Smooth muscle cell (in vitro differentiated cells): Measurements from ENCODE around the gene PPP2R2B. TPM values are rescaled to one million over a fixed set of nuclear protein-coding genes. Genes with fewer than 3 reads are reported as not detected.

Experiments
- DNase-seq: peaks from one replicate; lab custom pipeline; 2025; ENCODE audit not compliant: unreplicated experiment; lab: John Stamatoyannopoulos, UW
- H2AFZ ChIP-seq: fragments of 200-600 bp; sonication (generic); 2 replicates; pipeline ENCODE4 v1.6.0; 2016; ENCODE audit warnings: antibody characterized with exemption, low read depth, mild to moderate bottlenecking
- H3F3A ChIP-seq: fragments of 200-600 bp; sonication (generic); 2 replicates; pipeline ENCODE4 v1.6.0; 2017; ENCODE audit warnings: antibody characterized with exemption, low read depth
- H3K27ac ChIP-seq: fragments of 200-600 bp; sonication (generic); 2 replicates; pipeline ENCODE4 v1.5.1; 2016; ENCODE audit warnings: low read depth, mild to moderate bottlenecking
- H3K27me3 ChIP-seq: fragments of 200-600 bp; sonication (generic); 2 replicates; pipeline ENCODE4 v1.6.1; 2016; ENCODE audit warnings: low read depth, mild to moderate bottlenecking
- H3K36me3 ChIP-seq: fragments of 200-600 bp; sonication (generic); 2 replicates; pipeline ENCODE4 v1.5.1; 2016; ENCODE audit warnings: low read depth
- H3K4me1 ChIP-seq: fragments of 200-600 bp; sonication (generic); 2 replicates; pipeline ENCODE4 v1.5.1; 2016; ENCODE audit warnings: low read depth
- H3K4me2 ChIP-seq: fragments of 200-600 bp; sonication (generic); 2 replicates; pipeline ENCODE4 v1.6.0; 2016; ENCODE audit warnings: mild to moderate bottlenecking
- H3K4me3 ChIP-seq: fragments of 200-600 bp; sonication (generic); 2 replicates; pipeline ENCODE4 v1.5.1; 2016; ENCODE audit warnings: mild to moderate bottlenecking
- H3K79me2 ChIP-seq: fragments of 200-600 bp; sonication (generic); 2 replicates; pipeline ENCODE4 v1.6.0; 2016; ENCODE audit warnings: low read depth, mild to moderate bottlenecking
- H3K9ac ChIP-seq: fragments of 200-600 bp; sonication (generic); 2 replicates; pipeline ENCODE4 v1.6.0; 2016; ENCODE audit warnings: low read depth
- H3K9me3 ChIP-seq: fragments of 200-600 bp; sonication (generic); replicated peaks from 2 replicates; pipeline ENCODE4 v1.5.1; 2016; ENCODE audit warnings: low read depth
- H4K20me1 ChIP-seq: fragments of 200-600 bp; sonication (generic); 2 replicates; pipeline ENCODE4 v1.6.0; 2016; ENCODE audit warnings: low read depth
- WGBS: methylation state at CpG from one replicate; pipeline ENCODE4 v1.1.7; 2016; ENCODE audit warnings: low lambda C conversion rate; 5-methylcytosine and 5-hydroxymethylcytosine counted together
- polyA plus RNA-seq: library from polyadenylated mRNA; unstranded; fragments of >200 nt; fragmentation: Nextera tagmentation; extraction: Ambion mirVana; gene quantifications from 2 replicates; pipeline ENCODE4 v1.2.1, GENCODE V29; 2016
- total RNA-seq: library from RNA; depleted of rRNA; stranded (reverse); fragments of >200 nt; gene quantifications from 2 replicates; pipeline ENCODE4 v1.2.3, GENCODE V29; 2014
- TF ChIP-seq, protein P1 (sequence below): fragments of 200-600 bp; sonication (generic); IDR thresholded peaks from 2 replicates; pipeline ENCODE4 v1.5.1; 2017; ENCODE audit warnings: borderline replicate concordance, mild to moderate bottlenecking, antibody characterized with exemption; ENCODE audit not compliant: insufficient read depth, poor library complexity, severe bottlenecking

PPP2R2B gene
- total and polyA plus RNA-seq, 2 experiments from 2014 or later, result 0.89 to 2.2 TPM

DNA sequence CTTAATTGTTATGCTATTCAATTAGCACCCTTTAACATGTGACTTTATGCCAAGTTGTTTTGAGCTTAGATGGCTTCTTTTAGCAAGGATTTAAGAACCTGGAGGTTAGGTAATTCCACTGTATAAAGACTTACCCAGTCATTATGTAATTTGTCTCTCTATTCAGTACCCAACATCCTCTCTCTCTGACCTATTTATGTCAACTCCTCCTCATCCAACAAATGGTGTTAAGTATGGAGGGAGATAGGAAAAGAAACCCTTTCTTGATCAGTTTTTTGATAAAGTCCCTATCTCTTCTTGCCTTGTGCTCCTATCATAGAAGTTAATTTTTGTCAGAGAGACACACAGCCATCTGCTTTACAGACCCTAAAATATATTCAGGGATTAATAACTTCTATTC, 181.3 kb downstream of the PPP2R2B start:
- Histone ChIP-seq H3K36me3 (no peaks in the 10 kb centered on the region), H3K9ac (no peak overlapping the region), H3K4me1 (peaks cover 11% of the 10 kb centered on the region), H4K20me1 (no peaks in the 10 kb centered on the region), H3K4me3 (no peak overlapping the region), H3F3A (no peaks in the 10 kb centered on the region), H3K79me2 (no peaks in the 10 kb centered on the region), H3K27ac (no peak overlapping the region), H3K9me3 (no peaks in the 10 kb centered on the region), H3K27me3 (no peaks in the 10 kb centered on the region), H3K4me2 (no peak overlapping the region), H2AFZ (no peak overlapping the region)
- TF ChIP-seq, protein P1, sequence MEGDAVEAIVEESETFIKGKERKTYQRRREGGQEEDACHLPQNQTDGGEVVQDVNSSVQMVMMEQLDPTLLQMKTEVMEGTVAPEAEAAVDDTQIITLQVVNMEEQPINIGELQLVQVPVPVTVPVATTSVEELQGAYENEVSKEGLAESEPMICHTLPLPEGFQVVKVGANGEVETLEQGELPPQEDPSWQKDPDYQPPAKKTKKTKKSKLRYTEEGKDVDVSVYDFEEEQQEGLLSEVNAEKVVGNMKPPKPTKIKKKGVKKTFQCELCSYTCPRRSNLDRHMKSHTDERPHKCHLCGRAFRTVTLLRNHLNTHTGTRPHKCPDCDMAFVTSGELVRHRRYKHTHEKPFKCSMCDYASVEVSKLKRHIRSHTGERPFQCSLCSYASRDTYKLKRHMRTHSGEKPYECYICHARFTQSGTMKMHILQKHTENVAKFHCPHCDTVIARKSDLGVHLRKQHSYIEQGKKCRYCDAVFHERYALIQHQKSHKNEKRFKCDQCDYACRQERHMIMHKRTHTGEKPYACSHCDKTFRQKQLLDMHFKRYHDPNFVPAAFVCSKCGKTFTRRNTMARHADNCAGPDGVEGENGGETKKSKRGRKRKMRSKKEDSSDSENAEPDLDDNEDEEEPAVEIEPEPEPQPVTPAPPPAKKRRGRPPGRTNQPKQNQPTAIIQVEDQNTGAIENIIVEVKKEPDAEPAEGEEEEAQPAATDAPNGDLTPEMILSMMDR, result no peak
- DNase-seq, result no peak

DNA sequence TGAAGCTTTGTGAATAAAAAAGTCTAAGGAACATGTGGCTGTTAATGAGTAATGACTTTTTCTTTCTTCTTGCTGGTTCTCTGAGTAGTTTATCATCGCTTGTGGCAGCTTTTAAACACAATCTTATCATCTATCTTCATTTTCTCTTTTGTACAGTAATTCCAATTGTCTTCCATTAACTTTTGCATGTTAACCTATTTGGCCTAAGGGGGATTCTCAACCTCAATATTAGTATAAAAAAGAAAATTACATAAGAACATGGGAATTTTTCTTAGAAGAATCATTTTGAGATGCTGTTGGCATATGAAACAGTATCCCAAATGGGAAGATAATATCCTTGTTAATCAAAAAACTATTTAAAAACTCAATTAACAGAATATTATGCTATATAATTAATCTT, 182.9 kb downstream of the PPP2R2B start:
- Histone ChIP-seq H3K27me3 (no peaks in the 10 kb centered on the region), H3K9me3 (no peaks in the 10 kb centered on the region), H3K4me2 (no peak overlapping the region), H3K9ac (no peak overlapping the region), H2AFZ (no peak overlapping the region), H3K27ac (no peak overlapping the region), H4K20me1 (no peaks in the 10 kb centered on the region), H3F3A (no peaks in the 10 kb centered on the region), H3K4me3 (no peak overlapping the region), H3K4me1 (peaks cover under 1% of the 10 kb centered on the region), H3K36me3 (no peaks in the 10 kb centered on the region), H3K79me2 (no peaks in the 10 kb centered on the region)
- WGBS, result 79% methylated on average over 1 of the region's 1 CpG
- TF ChIP-seq, protein P1, result no peak
- no peak for DNase-seq

DNA sequence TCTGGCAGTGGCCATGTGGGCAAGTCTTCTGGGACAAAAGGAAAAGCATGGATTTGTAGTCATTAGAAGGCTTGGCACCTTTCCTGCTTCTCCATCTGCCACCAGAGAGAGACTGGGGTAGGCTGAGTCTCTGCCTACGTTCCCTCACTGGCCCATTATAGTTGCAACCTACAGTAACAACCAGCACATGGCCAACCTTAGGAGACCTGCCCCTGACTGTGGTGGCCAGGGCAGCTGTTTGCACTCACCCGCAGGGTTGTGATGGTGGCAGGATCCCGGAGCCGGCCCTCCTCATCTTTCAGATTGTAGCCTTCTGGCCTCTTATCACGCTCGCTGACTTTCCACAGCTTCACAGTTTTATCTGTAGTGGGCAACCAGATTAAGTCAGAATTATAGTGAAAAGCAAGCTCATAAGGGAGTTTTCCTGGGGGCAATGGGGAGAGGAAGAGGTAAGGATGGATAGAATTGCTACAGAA, 187.6 kb downstream of the PPP2R2B start:
- Histone ChIP-seq H3K36me3 (no peaks in the 10 kb centered on the region), H3K4me3 (no peak overlapping the region), H3K9ac (no peak overlapping the region), H3K9me3 (no peaks in the 10 kb centered on the region), H3K4me1 (no peaks in the 10 kb centered on the region), H2AFZ (no peak overlapping the region), H3F3A (no peaks in the 10 kb centered on the region), H3K79me2 (no peaks in the 10 kb centered on the region), H3K4me2 (no peak overlapping the region), H4K20me1 (no peaks in the 10 kb centered on the region), H3K27me3 (no peaks in the 10 kb centered on the region), H3K27ac (no peak overlapping the region)
- WGBS, result 70% methylated on average over 6 of the region's 6 CpGs
- TF ChIP-seq, protein P1, result no peak
- no peak for DNase-seq

DNA sequence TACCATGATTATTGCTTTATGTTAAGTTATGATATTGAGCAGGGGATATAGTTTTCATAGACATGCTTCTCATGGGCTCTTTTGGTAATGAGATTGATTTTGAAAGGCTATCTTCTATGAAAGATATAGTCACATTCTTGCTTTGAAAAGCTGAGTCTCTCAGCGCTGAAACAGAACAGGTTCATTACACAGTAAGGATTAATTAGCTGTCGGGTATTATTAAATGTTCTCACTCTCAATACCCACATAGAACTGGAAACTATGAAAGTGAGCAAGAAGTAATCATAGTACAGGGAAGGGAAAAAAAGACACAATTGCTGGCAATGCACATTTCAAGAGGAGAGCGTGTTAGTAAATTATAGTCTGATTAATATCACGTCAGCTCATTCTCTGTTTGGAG, 190.9 kb downstream of the PPP2R2B start:
- Histone ChIP-seq H3K27me3 (no peaks in the 10 kb centered on the region), H4K20me1 (no peaks in the 10 kb centered on the region), H2AFZ (no peak overlapping the region), H3F3A (no peaks in the 10 kb centered on the region), H3K9me3 (no peaks in the 10 kb centered on the region), H3K9ac (no peak overlapping the region), H3K4me1 (no peaks in the 10 kb centered on the region), H3K79me2 (no peaks in the 10 kb centered on the region), H3K27ac (no peak overlapping the region), H3K4me2 (no peak overlapping the region), H3K4me3 (no peak overlapping the region), H3K36me3 (no peaks in the 10 kb centered on the region)
- TF ChIP-seq, protein P1, result no peak
- WGBS, result 90% methylated on average over 4 of the region's 4 CpGs
- DNase-seq, result no peak
